ENCODE measurements around the gene IPCEF1. TPM values are rescaled to one million over a fixed set of nuclear protein-coding genes. Genes with fewer than 3 reads are reported as not detected.

IPCEF1 gene
- total RNA-seq, 2 donors from 2014 or later, result 3.0 to 5.7 TPM

DNA sequence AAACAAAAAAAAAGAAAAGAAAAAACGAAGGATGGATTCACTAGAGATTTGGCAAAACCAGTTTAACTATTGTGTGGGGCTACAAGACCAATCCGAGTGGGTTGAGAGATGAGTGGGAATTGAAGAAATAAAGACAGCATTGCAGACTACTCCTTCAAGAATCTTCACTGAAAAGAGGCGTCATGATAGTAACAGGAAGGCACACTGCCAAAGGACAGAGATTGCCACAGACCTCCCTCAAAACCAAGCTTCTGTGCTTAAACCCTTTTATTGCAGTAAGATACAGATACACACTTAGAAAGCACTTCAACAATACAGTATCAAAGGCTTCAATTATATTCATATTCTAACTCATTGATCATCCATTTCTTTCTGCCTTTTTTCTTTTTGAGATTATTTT lies 103.9 kb downstream of the IPCEF1 start:
- Histone ChIP-seq H3K27me3 (no peaks in the 10 kb centered on the region), H3K4me3 (no peak overlapping the region), H3K9me3 (no peaks in the 10 kb centered on the region), H3K36me3 (replicated peaks in 1 of 2; ENCODE audit: insufficient read depth in 1 of 2, low read depth in 2 of 2) (no peaks in the 10 kb centered on the region), H3K27ac (no peak overlapping the region), H3K4me1 (no peaks in the 10 kb centered on the region)
- ATAC-seq (no peak), DNase-seq (peak in 1 of 4 donors; percentile 16)
- no peak for TF ChIP-seq POLR2A (IDR thresholded peaks at IDR 0.05)
- TF ChIP-seq, protein P1, sequence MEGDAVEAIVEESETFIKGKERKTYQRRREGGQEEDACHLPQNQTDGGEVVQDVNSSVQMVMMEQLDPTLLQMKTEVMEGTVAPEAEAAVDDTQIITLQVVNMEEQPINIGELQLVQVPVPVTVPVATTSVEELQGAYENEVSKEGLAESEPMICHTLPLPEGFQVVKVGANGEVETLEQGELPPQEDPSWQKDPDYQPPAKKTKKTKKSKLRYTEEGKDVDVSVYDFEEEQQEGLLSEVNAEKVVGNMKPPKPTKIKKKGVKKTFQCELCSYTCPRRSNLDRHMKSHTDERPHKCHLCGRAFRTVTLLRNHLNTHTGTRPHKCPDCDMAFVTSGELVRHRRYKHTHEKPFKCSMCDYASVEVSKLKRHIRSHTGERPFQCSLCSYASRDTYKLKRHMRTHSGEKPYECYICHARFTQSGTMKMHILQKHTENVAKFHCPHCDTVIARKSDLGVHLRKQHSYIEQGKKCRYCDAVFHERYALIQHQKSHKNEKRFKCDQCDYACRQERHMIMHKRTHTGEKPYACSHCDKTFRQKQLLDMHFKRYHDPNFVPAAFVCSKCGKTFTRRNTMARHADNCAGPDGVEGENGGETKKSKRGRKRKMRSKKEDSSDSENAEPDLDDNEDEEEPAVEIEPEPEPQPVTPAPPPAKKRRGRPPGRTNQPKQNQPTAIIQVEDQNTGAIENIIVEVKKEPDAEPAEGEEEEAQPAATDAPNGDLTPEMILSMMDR (IDR thresholded peaks at IDR 0.05), result no peak
- 38 to 62% methylated on average over 3 of the region's 3 CpGs for WGBS, 2 donors
- intact Hi-C loops (cut with DNase I), result no loop called here

DNA sequence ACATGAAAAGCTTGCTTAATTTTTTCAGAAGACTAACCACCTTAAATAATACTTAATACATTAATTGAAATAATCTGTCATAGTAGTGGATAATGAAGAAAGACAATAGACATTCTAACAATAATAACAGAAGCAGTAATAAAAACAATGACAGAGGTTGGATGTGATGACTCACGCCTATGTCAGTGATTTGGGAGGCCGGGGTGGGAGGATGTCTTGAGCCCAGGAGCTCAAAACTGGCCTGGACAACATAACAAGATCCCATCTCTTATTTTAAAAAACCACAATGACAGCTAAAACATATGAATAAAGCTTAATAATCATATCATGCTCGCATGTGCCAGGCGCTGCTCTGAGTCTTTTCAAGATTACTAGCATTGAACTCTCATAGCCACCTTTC lies 105.5 kb downstream of the IPCEF1 start:
- no peaks in the 10 kb centered on the region for H3K36me3 ChIP-seq (replicated peaks in 1 of 2; ENCODE audit: insufficient read depth in 1 of 2, low read depth in 2 of 2)
- ATAC-seq (no peak), DNase-seq (no peak)
- intact Hi-C loops (cut with DNase I), result no loop called here
- no peaks in the 10 kb centered on the region for H3K4me1 ChIP-seq
- 81 to 86% methylated on average over 4 of the region's 4 CpGs for WGBS, 2 donors
- TF ChIP-seq, protein P1 (IDR thresholded peaks at IDR 0.05), result no peak
- no peak for TF ChIP-seq POLR2A (IDR thresholded peaks at IDR 0.05)
- no peak overlapping the region for H3K4me3 ChIP-seq
- H3K9me3 ChIP-seq, result no peaks in the 10 kb centered on the region
- no peak overlapping the region for H3K27ac ChIP-seq
- H3K27me3 ChIP-seq, result no peaks in the 10 kb centered on the region

DNA sequence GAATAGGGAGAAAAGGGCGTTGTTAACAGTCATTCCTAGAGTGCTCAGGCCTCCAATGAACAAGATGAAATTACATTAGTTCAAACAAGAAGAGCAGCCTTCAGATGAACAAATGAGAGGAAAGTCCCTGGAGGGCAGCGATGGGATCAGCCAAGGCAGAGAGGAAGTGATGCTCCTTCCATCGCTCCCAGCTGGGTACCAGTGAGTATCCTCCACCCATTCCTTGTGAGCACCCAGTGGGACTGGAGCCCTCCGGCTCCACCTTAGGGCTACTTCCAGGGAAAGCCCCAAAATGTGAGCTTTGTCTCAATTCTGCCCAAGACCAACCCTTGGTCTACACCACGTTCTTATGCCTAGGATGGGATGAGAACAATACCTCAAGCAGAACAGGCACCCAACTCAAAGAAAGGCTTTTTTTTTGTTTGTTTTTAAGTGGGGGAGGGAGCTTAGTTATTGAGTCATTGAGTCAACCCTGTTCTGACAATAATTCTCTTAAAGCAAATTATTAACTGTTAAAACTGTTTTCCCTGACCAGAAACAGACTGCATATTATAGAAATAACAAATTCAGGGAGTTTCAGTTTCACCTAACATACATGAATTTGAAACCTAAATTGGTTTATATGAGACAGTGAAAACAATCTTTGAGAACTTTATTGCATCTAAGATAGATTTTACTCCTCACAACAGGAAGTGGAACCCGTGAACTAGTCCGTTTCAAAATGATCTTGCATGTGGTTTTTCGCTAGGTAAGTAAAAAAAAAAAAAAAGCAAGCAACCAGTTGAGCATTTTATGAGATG lies 106.9 kb downstream of the IPCEF1 start:
- no peak overlapping the region for H3K4me3 ChIP-seq
- WGBS, 2 donors, result 56 to 63% methylated on average over 8 of the region's 8 CpGs
- no peak for TF ChIP-seq POLR2A (IDR thresholded peaks at IDR 0.05)
- TF ChIP-seq, protein P1 (IDR thresholded peaks at IDR 0.05), result no peak

DNA sequence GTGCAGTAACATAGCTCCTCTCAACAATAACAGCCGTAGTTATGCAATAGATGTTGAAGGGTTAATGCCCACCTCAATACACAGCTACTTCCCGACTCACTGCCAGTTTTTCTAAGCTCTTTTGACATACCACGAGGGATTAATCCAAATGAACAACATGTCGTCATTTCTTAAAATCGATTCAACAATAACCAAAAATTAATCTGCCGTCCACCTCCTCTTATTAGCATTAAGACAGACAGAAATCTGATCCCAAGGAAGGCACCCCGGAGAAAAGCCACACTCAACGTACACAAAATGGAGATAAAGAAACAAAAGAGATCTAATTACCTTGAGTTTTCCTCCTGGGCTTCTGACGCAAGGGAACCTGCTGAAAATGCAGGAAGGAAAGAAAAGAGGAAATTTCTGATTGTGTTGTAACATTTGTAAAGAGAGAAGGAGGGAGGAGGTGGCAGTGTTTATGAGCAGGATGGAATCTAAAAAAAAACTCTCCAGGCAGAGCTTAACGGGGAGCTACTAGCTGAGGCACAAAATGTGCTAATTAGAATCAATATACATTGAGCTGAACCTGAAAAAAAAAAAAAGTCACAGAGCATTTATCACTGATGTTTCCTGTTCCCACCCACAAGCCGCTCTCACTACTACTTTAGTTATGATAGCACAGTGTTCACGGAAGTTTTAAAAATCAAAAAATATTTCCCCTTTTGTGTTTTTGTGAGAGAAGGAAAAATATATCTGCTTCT lies 109.3 kb downstream of the IPCEF1 start:
- DNase-seq (no peak), ATAC-seq (peak; percentile 54)
- intact Hi-C loops (cut with DNase I), result no loop called here
- H3K27me3 ChIP-seq, result no peaks in the 10 kb centered on the region
- peak overlapping the region in 2 of 4 donors; percentile 40 to 54 for H3K27ac ChIP-seq
- H3K9me3 ChIP-seq, result no peaks in the 10 kb centered on the region
- WGBS, 2 donors, result 28 to 34% methylated on average over 12 of the region's 12 CpGs
- peak in 1 of 3 donors; percentile 20 for TF ChIP-seq POLR2A (IDR thresholded peaks at IDR 0.05)
- TF ChIP-seq, protein P1 (IDR thresholded peaks at IDR 0.05), result no peak
- H3K4me3 ChIP-seq, result peak overlapping the region in 1 of 2 donors; percentile 5
- H3K4me1 ChIP-seq, result no peaks in the 10 kb centered on the region
- no peaks in the 10 kb centered on the region for H3K36me3 ChIP-seq (replicated peaks in 1 of 2; ENCODE audit: insufficient read depth in 1 of 2, low read depth in 2 of 2)

More for the DNA sequence above, 106.9 kb downstream of the IPCEF1 start:
- Histone ChIP-seq H3K36me3 (replicated peaks in 1 of 2; ENCODE audit: insufficient read depth in 1 of 2, low read depth in 2 of 2) (no peaks in the 10 kb centered on the region), H3K4me1 (no peaks in the 10 kb centered on the region), H3K9me3 (no peaks in the 10 kb centered on the region), H3K27me3 (no peaks in the 10 kb centered on the region), H3K27ac (peak overlapping the region in 2 of 4 donors; percentile 24 to 46)
- DNase-seq (no peak), ATAC-seq (peak; percentile 41)
- intact Hi-C loops (cut with DNase I), result no loop called here
